Ascending aorta (tissue), 2 donors: ENCODE measurements around the gene BTBD17. TPM values are rescaled to one million over a fixed set of nuclear protein-coding genes. Genes with fewer than 3 reads are reported as not detected.

Source experiments
- DNase-seq, 2 donors: peaks; one replicate each; pipeline ENCODE4 v3.0.0-alpha.2; 2019; ENCODE audit warnings: low spot score in 2 of 2
- H3K27ac ChIP-seq, 2 donors: fragments of 200-600 bp; sonication (generic); one replicate each; pipeline ENCODE4 v1.5.1; 2016 to 2017; ENCODE audit warnings: mild to moderate bottlenecking in 1 of 2
- H3K27me3 ChIP-seq: fragments of 200-600 bp; sonication (generic); one replicate; pipeline ENCODE4 v1.5.1; 2017
- H3K36me3 ChIP-seq, 2 donors: fragments of 200-600 bp; sonication (generic); one replicate each; pipeline ENCODE4 v1.5.1; 2016
- H3K4me1 ChIP-seq, 2 donors: fragments of 200-600 bp; sonication (generic); one replicate each; pipeline ENCODE4 v1.5.1; 2016 to 2017; ENCODE audit warnings: mild to moderate bottlenecking in 1 of 2
- H3K4me3 ChIP-seq, 2 donors: fragments of 200-600 bp; sonication (generic); one replicate each; pipeline ENCODE4 v1.5.1; 2016 to 2017; ENCODE audit warnings: mild to moderate bottlenecking in 1 of 2
- H3K9me3 ChIP-seq, 2 donors: fragments of 200-600 bp; sonication (generic); one replicate each; pipeline ENCODE4 v1.5.1; 2016
- CTCF ChIP-seq, 3 experiments: fragments of 200-600 bp in 2 of 3; fragments of 450-650 bp in 1 of 3; sonication (generic) in 2 of 3; IDR thresholded peaks; one replicate each; pipeline ENCODE4 v1.5.1; 2016 to 2019; ENCODE audit warnings: antibody characterized with exemption in 3 of 3, mild to moderate bottlenecking in 1 of 3, moderate library complexity in 1 of 3
- intact Hi-C: fragments of 100-400 bp; cut with DNase I; formaldehyde crosslinking; loops from one replicate; pipeline ENCODE4 v1.15.1; 2023
- total RNA-seq: library from RNA; depleted of rRNA; stranded (reverse); fragments of >200 nt; gene quantifications from one replicate; pipeline ENCODE4 v1.1.0, GENCODE V29; 2016

The BTBD17 gene
- total RNA-seq, 1 donor from 2014 or later: not detected

- Histone ChIP-seq H3K4me3 (no peak overlapping the region), H3K27me3 (no peaks in the 10 kb centered on the region), H3K9me3 (no peaks in the 10 kb centered on the region), H3K4me1 (no peaks in the 10 kb centered on the region), H3K27ac (no peak overlapping the region), H3K36me3 (no peaks in the 10 kb centered on the region)
- DNase-seq: no peak
- TF ChIP-seq CTCF (IDR thresholded peaks at IDR 0.05): no peak
- intact Hi-C loops: no loop called here
Observed at GRCh38 chr17:74373838-74374606, 12.4 kb upstream of the BTBD17 start.

GRCh38 chr17:74372426-74372825 is 10.8 kb upstream of the BTBD17 start:
- TF ChIP-seq CTCF (IDR thresholded peaks at IDR 0.05): no peak
- no peak for DNase-seq

GRCh38 chr17:74371653-74372147 is 10.0 kb upstream of the BTBD17 start:
- intact Hi-C loops: no loop called here
- H3K4me1 ChIP-seq: no peaks in the 10 kb centered on the region
- no peak overlapping the region for H3K27ac ChIP-seq
- no peaks in the 10 kb centered on the region for H3K36me3 ChIP-seq
- no peaks in the 10 kb centered on the region for H3K9me3 ChIP-seq
- H3K27me3 ChIP-seq: no peaks in the 10 kb centered on the region
- no peak overlapping the region for H3K4me3 ChIP-seq
- TF ChIP-seq CTCF (IDR thresholded peaks at IDR 0.05): no peak
- no peak for DNase-seq

More at GRCh38 chr17:74372426-74372825, 10.8 kb upstream of the BTBD17 start:
- intact Hi-C loops: no loop called here
- no peaks in the 10 kb centered on the region for H3K27me3 ChIP-seq
- H3K36me3 ChIP-seq: no peaks in the 10 kb centered on the region
- H3K4me1 ChIP-seq: no peaks in the 10 kb centered on the region
- H3K9me3 ChIP-seq: no peaks in the 10 kb centered on the region
- no peak overlapping the region for H3K27ac ChIP-seq
- H3K4me3 ChIP-seq: no peak overlapping the region

- Histone ChIP-seq H3K36me3 (no peaks in the 10 kb centered on the region), H3K27me3 (no peaks in the 10 kb centered on the region), H3K9me3 (no peaks in the 10 kb centered on the region), H3K4me3 (no peak overlapping the region), H3K27ac (no peak overlapping the region), H3K4me1 (no peaks in the 10 kb centered on the region)
- intact Hi-C loops: no loop called here
- TF ChIP-seq CTCF (IDR thresholded peaks at IDR 0.05): no peak
- DNase-seq: no peak
Observed at GRCh38 chr17:74369665-74370490, 8.2 kb upstream of the BTBD17 start.

GRCh38 chr17:74369221-74369620 is 7.6 kb upstream of the BTBD17 start:
- H3K9me3 ChIP-seq: no peaks in the 10 kb centered on the region
- intact Hi-C loops: no loop called here
- peak in 1 of 2 donors; percentile 73 for DNase-seq

More at GRCh38 chr17:74369221-74369620, 7.6 kb upstream of the BTBD17 start:
- no peak for TF ChIP-seq CTCF (IDR thresholded peaks at IDR 0.05)
- no peaks in the 10 kb centered on the region for H3K36me3 ChIP-seq
- no peak overlapping the region for H3K4me3 ChIP-seq
- no peaks in the 10 kb centered on the region for H3K4me1 ChIP-seq
- H3K27ac ChIP-seq: no peak overlapping the region
- H3K27me3 ChIP-seq: no peaks in the 10 kb centered on the region
